ENCODE data around the gene GABRB1.

The GABRB1 gene

DNA sequence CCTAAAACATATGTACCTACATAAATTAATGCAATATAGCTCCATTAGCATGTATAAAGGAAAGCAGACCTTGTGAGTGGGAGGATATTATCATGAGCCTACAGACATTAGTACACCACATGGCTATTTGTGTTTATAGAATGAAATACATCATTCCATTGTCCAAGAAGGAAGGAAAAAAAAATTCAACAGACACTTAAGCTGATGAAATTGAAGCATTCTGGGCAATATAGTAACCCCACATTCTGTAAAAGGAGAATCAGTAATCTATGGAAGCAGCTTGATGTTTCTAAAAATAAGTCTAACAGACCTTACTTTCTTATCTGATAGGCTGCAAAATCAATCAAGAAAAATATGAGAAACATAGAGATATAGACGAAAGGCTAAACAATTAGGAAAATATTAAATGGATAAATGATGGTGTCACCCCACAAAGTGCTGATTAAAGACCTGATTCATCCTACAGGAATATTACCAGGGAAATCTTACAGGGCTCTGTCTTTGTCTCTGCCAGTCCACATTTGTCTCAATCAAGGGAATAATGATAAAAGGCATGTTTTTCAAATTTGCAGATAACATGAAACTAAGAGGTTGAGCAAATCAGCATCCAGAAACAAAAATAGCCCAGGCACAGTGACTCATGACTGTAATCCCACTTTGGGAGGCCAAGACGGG, 355.3 kb downstream of the GABRB1 start:
- TF ChIP-seq, protein P1, sequence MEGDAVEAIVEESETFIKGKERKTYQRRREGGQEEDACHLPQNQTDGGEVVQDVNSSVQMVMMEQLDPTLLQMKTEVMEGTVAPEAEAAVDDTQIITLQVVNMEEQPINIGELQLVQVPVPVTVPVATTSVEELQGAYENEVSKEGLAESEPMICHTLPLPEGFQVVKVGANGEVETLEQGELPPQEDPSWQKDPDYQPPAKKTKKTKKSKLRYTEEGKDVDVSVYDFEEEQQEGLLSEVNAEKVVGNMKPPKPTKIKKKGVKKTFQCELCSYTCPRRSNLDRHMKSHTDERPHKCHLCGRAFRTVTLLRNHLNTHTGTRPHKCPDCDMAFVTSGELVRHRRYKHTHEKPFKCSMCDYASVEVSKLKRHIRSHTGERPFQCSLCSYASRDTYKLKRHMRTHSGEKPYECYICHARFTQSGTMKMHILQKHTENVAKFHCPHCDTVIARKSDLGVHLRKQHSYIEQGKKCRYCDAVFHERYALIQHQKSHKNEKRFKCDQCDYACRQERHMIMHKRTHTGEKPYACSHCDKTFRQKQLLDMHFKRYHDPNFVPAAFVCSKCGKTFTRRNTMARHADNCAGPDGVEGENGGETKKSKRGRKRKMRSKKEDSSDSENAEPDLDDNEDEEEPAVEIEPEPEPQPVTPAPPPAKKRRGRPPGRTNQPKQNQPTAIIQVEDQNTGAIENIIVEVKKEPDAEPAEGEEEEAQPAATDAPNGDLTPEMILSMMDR (IDR thresholded peaks at IDR 0.05): no peak

DNA sequence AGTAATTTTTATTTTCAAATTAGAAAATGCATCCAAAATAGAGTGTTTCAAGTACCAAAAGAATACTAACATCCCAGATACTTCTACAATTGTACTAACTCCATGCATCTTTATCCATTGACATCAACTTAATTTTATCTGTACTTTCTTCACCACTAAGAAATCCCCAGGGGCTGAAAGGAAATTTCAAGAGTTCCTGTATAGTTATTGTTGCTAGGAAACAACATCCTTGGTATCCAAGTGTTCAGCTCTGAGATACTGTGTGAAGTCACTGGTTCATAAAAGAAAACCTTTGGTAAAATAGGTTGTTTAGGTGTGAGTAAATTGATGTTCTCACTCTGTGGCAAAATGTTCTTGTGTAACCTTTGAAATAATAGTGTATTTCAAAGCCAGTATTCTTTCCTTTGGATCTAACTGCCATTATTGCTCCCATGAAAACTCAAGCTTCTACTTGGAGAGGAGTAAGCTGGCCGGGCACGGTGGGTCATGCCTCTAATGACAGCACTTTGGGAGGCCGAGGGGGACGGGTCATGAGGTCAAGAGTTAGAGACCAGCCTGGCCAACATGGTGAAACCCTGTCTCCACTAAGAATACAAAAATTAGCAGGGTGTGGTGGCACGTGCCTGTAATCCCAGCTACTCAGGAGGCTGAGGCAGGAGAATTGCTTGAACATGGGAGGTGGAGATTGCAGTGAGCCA, 359.2 kb downstream of the GABRB1 start:
- TF ChIP-seq, protein P1 (IDR thresholded peaks at IDR 0.05): no peak

DNA sequence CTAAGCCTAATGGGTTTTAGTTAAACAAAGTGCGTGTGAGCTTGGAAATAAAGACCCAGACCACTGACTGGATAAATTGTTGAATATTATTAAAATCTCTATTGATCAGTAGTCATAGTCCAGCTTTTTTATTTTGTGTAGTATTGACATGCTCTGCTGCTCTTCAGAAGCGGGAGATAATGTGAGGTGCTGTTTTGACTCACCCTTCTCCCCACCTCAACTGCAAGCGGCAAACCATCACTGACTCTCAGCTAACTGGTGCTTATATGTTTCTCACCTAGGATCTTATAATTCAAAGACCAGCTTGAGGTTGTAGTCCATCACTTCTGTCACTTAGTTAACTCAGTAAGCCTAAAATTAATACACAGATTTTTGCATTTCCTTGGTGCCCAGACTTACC, 359.9 kb downstream of the GABRB1 start:
- TF ChIP-seq, protein P1 (IDR thresholded peaks at IDR 0.05): no peak

DNA sequence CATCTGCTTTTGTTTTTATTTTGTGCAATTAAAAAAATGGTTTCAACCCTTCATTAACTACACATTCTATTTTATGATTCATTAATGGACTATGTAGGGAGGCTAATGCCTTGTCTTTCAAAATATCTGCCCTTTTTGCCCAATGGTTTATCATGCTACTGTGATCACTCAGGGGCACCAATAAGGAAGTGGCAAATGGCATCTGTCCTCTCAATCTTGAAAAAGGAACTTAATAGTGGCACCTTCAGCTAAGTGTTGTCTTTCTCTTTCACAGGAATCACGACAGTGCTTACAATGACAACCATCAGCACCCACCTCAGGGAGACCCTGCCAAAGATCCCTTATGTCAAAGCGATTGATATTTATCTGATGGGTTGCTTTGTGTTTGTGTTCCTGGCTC, 375.0 kb downstream of the GABRB1 start:
- TF ChIP-seq, protein P1 (IDR thresholded peaks at IDR 0.05): no peak

DNA sequence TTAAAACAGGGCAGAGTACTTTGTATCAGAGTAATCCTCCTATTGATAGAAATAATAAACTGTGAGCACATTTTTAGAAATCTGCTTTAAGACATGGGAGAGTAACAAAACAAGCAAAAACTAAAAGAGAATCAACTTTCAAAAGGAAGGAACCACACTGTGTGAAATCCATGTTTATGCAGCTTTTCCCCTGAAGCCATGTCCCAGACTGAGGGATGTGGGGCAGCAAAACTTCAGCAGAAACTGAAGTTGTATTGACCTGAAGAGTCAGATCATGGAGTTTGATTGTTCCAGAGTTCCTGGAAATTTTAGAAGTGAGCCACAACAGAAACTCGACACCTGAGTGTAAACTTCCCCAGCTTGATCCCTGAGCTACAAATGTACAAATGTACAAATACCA, 378.9 kb downstream of the GABRB1 start:
- TF ChIP-seq, protein P1 (IDR thresholded peaks at IDR 0.05): no peak

DNA sequence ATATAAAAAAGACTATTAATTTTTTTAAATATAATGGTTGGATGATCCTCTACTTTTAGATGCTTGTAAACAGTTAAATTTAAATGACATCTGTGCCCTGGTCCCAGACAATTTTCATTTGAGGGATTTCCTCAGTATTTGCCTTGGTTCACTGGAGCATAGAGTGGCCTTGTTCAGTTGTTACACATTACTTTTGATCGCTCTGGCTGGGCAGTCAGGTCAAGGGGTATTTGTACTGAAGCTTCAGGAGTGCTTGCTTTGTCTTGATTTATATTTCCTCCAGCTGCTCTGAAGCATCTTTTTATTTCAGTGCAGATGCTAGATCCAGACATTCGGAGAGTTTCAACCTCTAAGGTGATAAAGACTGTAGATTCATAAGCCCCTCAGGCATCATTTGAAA, 382.2 kb downstream of the GABRB1 start:
- TF ChIP-seq, protein P1 (IDR thresholded peaks at IDR 0.05): no peak

DNA sequence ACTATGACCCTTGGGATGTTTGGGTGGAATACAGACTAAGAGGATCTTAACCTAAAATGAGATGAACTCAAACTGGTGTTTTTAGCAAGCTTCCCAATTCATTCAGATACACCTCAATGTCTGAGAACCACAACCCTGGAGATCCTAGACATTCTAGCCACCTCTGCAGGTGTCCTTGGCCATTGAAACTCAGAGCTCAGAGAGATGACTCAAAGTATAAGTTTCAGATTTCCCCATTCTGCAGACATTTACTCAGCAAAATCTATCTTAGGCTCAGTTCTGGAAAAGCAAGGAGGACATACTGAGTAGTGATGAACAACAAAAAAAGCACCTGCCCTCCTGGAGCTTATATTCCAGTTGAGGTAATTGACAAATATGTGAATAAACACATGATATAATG, 384.4 kb downstream of the GABRB1 start:
- TF ChIP-seq, protein P1 (IDR thresholded peaks at IDR 0.05): no peak

Data from LNCAP (cell line).